GM23248 (cell line): Measurements from ENCODE around the gene PCBP1. TPM values are rescaled to one million over a fixed set of nuclear protein-coding genes. Genes with fewer than 3 reads are reported as not detected.
"Not testable (repeated sequence)": the region's sequence is repeated elsewhere in the genome, so short reads cannot be mapped to it uniquely, and the experiment has no call there.

Experiments used
- DNase-seq: peaks from one replicate; pipeline ENCODE4 v3.0.0-alpha.2; 2015
- H2AFZ ChIP-seq: fragments of 200-600 bp; sonication (generic); 2 replicates; pipeline ENCODE4 v1.6.1; 2016; ENCODE audit warnings: antibody characterized with exemption
- H3F3A ChIP-seq: fragments of 200-600 bp; sonication (generic); 2 replicates; pipeline ENCODE4 v1.6.1; 2016; ENCODE audit warnings: mild to moderate bottlenecking, antibody characterized with exemption, mixed run types; ENCODE audit not compliant: insufficient read depth
- H3K27ac ChIP-seq: fragments of 200-600 bp; sonication (generic); 2 replicates; pipeline ENCODE4 v1.5.1; 2016; ENCODE audit warnings: mild to moderate bottlenecking
- H3K27me3 ChIP-seq: fragments of 200-600 bp; sonication (generic); replicated peaks from 2 replicates; pipeline ENCODE4 v1.6.1; 2016; ENCODE audit warnings: mild to moderate bottlenecking; ENCODE audit not compliant: insufficient read depth
- H3K36me3 ChIP-seq: fragments of 200-600 bp; sonication (generic); 2 replicates; pipeline ENCODE4 v1.6.1; 2016; ENCODE audit warnings: low read depth, mild to moderate bottlenecking
- H3K4me1 ChIP-seq: fragments of 200-600 bp; sonication (generic); 2 replicates; pipeline ENCODE4 v1.6.1; 2016; ENCODE audit warnings: mild to moderate bottlenecking; ENCODE audit not compliant: insufficient read depth
- H3K4me2 ChIP-seq: fragments of 200-600 bp; sonication (generic); one replicate; pipeline ENCODE4 v1.6.1; 2016; ENCODE audit warnings: mild to moderate bottlenecking; ENCODE audit not compliant: unreplicated experiment
- H3K4me3 ChIP-seq: fragments of 200-600 bp; sonication (generic); 2 replicates; pipeline ENCODE4 v1.5.1; 2016; ENCODE audit warnings: mild to moderate bottlenecking
- H3K79me2 ChIP-seq: fragments of 200-600 bp; sonication (generic); 2 replicates; pipeline ENCODE4 v1.6.1; 2016; ENCODE audit warnings: mild to moderate bottlenecking; ENCODE audit not compliant: insufficient read depth
- H3K9ac ChIP-seq: fragments of 200-600 bp; sonication (generic); 2 replicates; pipeline ENCODE4 v1.6.1; 2016; ENCODE audit warnings: mild to moderate bottlenecking
- H3K9me2 ChIP-seq: fragments of 200-600 bp; sonication (generic); 2 replicates; pipeline ENCODE4 v1.6.1; 2016; ENCODE audit warnings: mixed run types, mild to moderate bottlenecking, moderate library complexity; ENCODE audit not compliant: insufficient read depth
- H3K9me3 ChIP-seq: fragments of 200-600 bp; sonication (generic); one replicate; pipeline ENCODE4 v1.6.1; 2017; ENCODE audit warnings: low read depth
- H4K20me1 ChIP-seq: fragments of 200-600 bp; sonication (generic); 2 replicates; pipeline ENCODE4 v1.6.0; 2016; ENCODE audit not compliant: insufficient read depth
- EZH2 ChIP-seq: fragments of 200-600 bp; sonication (generic); IDR thresholded peaks from 2 replicates; pipeline ENCODE4 v1.6.1; 2018; ENCODE audit warnings: antibody characterized with exemption, mild to moderate bottlenecking; ENCODE audit not compliant: insufficient read depth, poor library complexity, severe bottlenecking
- EZH2phosphoT487 ChIP-seq: fragments of 200-600 bp; sonication (generic); IDR thresholded peaks from 2 replicates; pipeline ENCODE4 v1.6.1; 2018; ENCODE audit warnings: antibody characterized with exemption, moderate library complexity, mild to moderate bottlenecking, low read depth; ENCODE audit not compliant: insufficient read depth
- WGBS, 2 experiments: methylation state at CpG; one replicate each; pipeline ENCODE4 v1.1.6; 2015 to 2017; ENCODE audit warnings: low lambda C conversion rate in 2 of 2, low coverage in 1 of 2; ENCODE audit errors: missing lambda C conversion rate in 2 of 2; 5-methylcytosine and 5-hydroxymethylcytosine counted together
- in situ Hi-C: fragments of 300-500 bp; cut with MboI; formaldehyde crosslinking; loops from 2 replicates; pipeline ENCODE4 v1.15.0; 2020
- polyA plus RNA-seq: library from polyadenylated mRNA; unstranded; fragments of >200 nt; fragmentation: Nextera tagmentation; extraction: Ambion mirVana; gene quantifications from 2 replicates; pipeline ENCODE4 v1.2.1, GENCODE V29; 2016
- total RNA-seq: library from RNA; depleted of rRNA; stranded (reverse); fragments of >200 nt; shearing (Covaris generic); gene quantifications from 2 replicates; pipeline ENCODE4 v1.2.3, GENCODE V29; 2014

The PCBP1 gene
- total and polyA plus RNA-seq, 2 experiments from 2014 or later = 29.8 to 167 TPM

- H3F3A ChIP-seq = peaks cover 51% of the 10 kb centered on the region
- peak overlapping the region; percentile 100 for H3K4me2 ChIP-seq
- in situ Hi-C loops = no loop called here
- peaks cover 40% of the 10 kb centered on the region for H3K79me2 ChIP-seq
- H3K27me3 ChIP-seq = no peaks in the 10 kb centered on the region
- WGBS, 2 experiments = 59 to 66% methylated on average over 6 of the region's 6 CpGs
- peak overlapping the region; percentile 96 for H3K4me3 ChIP-seq
- H3K27ac ChIP-seq = 0 out of 2 replicates have a peak overlapping the region, but pooled peaks have one; percentile 100
- no peaks in the 10 kb centered on the region for H3K9me3 ChIP-seq
- TF ChIP-seq EZH2phosphoT487 = no peak
- TF ChIP-seq EZH2 = no peak
- H2AFZ ChIP-seq = no peak overlapping the region
- H4K20me1 ChIP-seq = no peaks in the 10 kb centered on the region
- peaks cover 8% of the 10 kb centered on the region; the same call in 1 of the 2 replicates for H3K36me3 ChIP-seq
- H3K4me1 ChIP-seq = peaks cover 19% of the 10 kb centered on the region
- H3K9me2 ChIP-seq = no peaks in the 10 kb centered on the region
- peak overlapping the region; percentile 98; the same call in 1 of the 2 replicates for H3K9ac ChIP-seq
- peak; percentile 30 for DNase-seq
Measured at GRCh38 chr2:70089983-70090525, 2.8 kb downstream of the PCBP1 start.

- DNase-seq = no peak
- peaks cover 8% of the 10 kb centered on the region; the same call in 1 of the 2 replicates for H3K36me3 ChIP-seq
- H3K27me3 ChIP-seq = no peaks in the 10 kb centered on the region
- H3K4me2 ChIP-seq = no peak overlapping the region
- WGBS, 2 experiments = 47 to 57% methylated on average over 4 of the region's 4 CpGs
- H3K9me2 ChIP-seq = no peaks in the 10 kb centered on the region
- H3K27ac ChIP-seq = no peak overlapping the region
- H3K4me3 ChIP-seq = no peak overlapping the region
- no peaks in the 10 kb centered on the region for H3K9me3 ChIP-seq
- peaks cover 16% of the 10 kb centered on the region for H3K4me1 ChIP-seq
- peaks cover 33% of the 10 kb centered on the region for H3K79me2 ChIP-seq
- in situ Hi-C loops = no loop called here
- H2AFZ ChIP-seq = no peak overlapping the region
- H3K9ac ChIP-seq = no peak overlapping the region
- peaks cover 45% of the 10 kb centered on the region for H3F3A ChIP-seq
- H4K20me1 ChIP-seq = no peaks in the 10 kb centered on the region
- no peak for TF ChIP-seq EZH2phosphoT487
- no peak for TF ChIP-seq EZH2
Measured at GRCh38 chr2:70090706-70091334, 3.5 kb downstream of the PCBP1 start.

DNA sequence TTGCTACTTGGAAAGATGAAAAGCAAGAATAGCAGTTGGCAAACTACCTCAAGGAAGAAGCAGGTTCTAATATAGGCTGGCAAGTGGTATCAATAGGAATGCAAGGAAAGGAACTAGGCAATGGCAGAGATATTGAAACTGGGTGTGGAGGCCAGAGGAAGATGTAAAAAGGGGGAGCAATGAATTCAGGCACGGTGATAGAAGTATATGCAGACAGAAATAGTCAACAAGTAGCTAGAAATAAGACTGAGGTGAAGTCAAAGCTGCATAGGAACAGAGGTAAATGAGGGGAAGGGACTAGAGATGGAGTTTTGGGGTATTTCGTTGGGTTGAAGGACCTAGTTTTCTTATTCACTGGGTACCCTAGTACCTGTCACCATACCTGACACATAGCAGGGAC lies 4.1 kb downstream of the PCBP1 start:
- DNase-seq = no peak
- Histone ChIP-seq H3K79me2 (peaks cover 33% of the 10 kb centered on the region), H3K9me3 (no peaks in the 10 kb centered on the region), H2AFZ (no peak overlapping the region), H4K20me1 (no peaks in the 10 kb centered on the region), H3K27ac (no peak overlapping the region), H3K9me2 (no peaks in the 10 kb centered on the region), H3F3A (peaks cover 41% of the 10 kb centered on the region), H3K27me3 (no peaks in the 10 kb centered on the region), H3K4me1 (peaks cover 11% of the 10 kb centered on the region), H3K4me2 (no peak overlapping the region), H3K9ac (no peak overlapping the region), H3K4me3 (no peak overlapping the region), H3K36me3 (peaks cover 8% of the 10 kb centered on the region; the same call in 1 of the 2 replicates)
- in situ Hi-C loops = no loop called here
- WGBS, 2 experiments = 62 to 73% methylated on average over 2 of the region's 2 CpGs
- TF ChIP-seq EZH2phosphoT487 (no peak), EZH2 (no peak)

- peaks cover 8% of the 10 kb centered on the region; the same call in 1 of the 2 replicates for H3K36me3 ChIP-seq
- TF ChIP-seq EZH2 (no peak), EZH2phosphoT487 (no peak)
- in situ Hi-C loops = no loop called here
- no peak for DNase-seq
- H3K9ac ChIP-seq = no peak overlapping the region
- H3K4me3 ChIP-seq = no peak overlapping the region
- H3K79me2 ChIP-seq = peaks cover 33% of the 10 kb centered on the region
- peaks cover 41% of the 10 kb centered on the region for H3F3A ChIP-seq
- H4K20me1 ChIP-seq = no peaks in the 10 kb centered on the region
- no peaks in the 10 kb centered on the region for H3K27me3 ChIP-seq
- H3K27ac ChIP-seq = no peak overlapping the region
- H3K4me2 ChIP-seq = no peak overlapping the region
- whole genome bisulfite sequencing, 2 experiments = 81 to 90% methylated on average over 7 of the region's 7 CpGs
- peaks cover 10% of the 10 kb centered on the region for H3K4me1 ChIP-seq
- no peak overlapping the region for H2AFZ ChIP-seq
- H3K9me3 ChIP-seq = no peaks in the 10 kb centered on the region
- no peaks in the 10 kb centered on the region for H3K9me2 ChIP-seq
Measured at GRCh38 chr2:70091816-70092215, 4.5 kb downstream of the PCBP1 start.

DNA sequence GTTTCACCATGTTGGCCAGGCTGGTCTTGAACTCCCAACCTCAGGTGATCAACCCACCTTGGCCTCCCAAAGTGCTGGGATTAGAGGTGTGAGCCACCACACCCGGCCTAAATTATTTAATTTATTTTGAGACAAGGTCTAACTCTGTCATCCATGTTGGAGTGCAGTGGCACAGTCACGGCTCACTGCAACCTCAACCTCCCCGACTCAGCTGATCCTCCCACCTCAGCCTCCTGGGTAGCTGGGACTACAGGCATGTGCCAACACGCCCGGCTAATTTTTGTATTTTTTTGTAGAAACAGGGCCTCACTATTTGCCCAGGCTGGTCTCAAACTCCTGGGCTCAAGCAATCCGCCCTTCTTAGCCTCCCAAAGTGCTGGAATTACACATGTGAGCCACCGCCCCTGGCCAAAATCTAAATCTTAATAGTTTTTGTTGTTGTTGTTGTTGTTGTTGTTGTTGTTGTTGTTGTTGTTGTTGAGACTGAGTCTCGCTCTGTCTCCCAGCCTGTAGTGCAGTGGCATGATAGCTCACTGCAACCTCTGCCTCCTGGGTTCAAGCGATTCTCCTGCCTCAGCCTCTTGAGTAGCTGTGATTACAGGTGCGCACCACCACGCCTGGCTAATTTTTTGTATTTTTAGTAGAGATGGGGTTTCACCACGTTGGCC lies 5.4 kb downstream of the PCBP1 start:
- H3K27me3 ChIP-seq, H4K20me1 ChIP-seq, H3K4me1 ChIP-seq, H3K4me2 ChIP-seq, H3K27ac ChIP-seq, H3K9ac ChIP-seq, H3K36me3 ChIP-seq, H3K9me3 ChIP-seq, H2AFZ ChIP-seq, H3K9me2 ChIP-seq, H3K4me3 ChIP-seq, in situ Hi-C loops, DNase-seq: not testable (repeated sequence)
- Histone ChIP-seq H3F3A (peaks cover 39% of the 10 kb centered on the region), H3K79me2 (peaks cover 31% of the 10 kb centered on the region)
- WGBS, 2 experiments = 94 to 97% methylated on average over 12 of the region's 12 CpGs
